PFSK-1 (cell line): ENCODE measurements around the gene SMIM17.

Source experiments
- FOXP2 ChIP-seq: optimal IDR thresholded peaks from 2 replicates; pipeline ENCODE3; 2011; ENCODE audit warnings: borderline replicate concordance, control low read depth, inconsistent platforms; ENCODE audit not compliant: insufficient read depth; ENCODE audit errors: extremely low read length, extremely low read depth
- POLR2AphosphoS5 ChIP-seq: IDR thresholded peaks from 2 replicates; pipeline ENCODE4 v1.6.1; 2012; ENCODE audit warnings: low read depth, mild to moderate bottlenecking, control low read depth, low read length, moderate library complexity
- SIN3A ChIP-seq: IDR thresholded peaks from 2 replicates; pipeline ENCODE4 v1.6.1; 2012; ENCODE audit warnings: mild to moderate bottlenecking, low read length, moderate library complexity, borderline replicate concordance; ENCODE audit not compliant: insufficient read depth
- TAF1 ChIP-seq: IDR thresholded peaks from 2 replicates; pipeline ENCODE4 v1.6.1; 2012; ENCODE audit warnings: low read length, control low read depth, borderline replicate concordance; ENCODE audit not compliant: insufficient read depth
- TF ChIP-seq, protein P1 (sequence below), 2 experiments: IDR thresholded peaks; 2 replicates each; pipeline versions ENCODE4 v1.6.1 to v1.8.0; 2011 to 2012; ENCODE audit warnings: low read depth in 2 of 2, low read length in 2 of 2, control low read depth in 1 of 2, inconsistent platforms in 1 of 2, mild to moderate bottlenecking in 1 of 2, moderate library complexity in 1 of 2; ENCODE audit not compliant: insufficient read depth in 1 of 2

Gene SMIM17

DNA sequence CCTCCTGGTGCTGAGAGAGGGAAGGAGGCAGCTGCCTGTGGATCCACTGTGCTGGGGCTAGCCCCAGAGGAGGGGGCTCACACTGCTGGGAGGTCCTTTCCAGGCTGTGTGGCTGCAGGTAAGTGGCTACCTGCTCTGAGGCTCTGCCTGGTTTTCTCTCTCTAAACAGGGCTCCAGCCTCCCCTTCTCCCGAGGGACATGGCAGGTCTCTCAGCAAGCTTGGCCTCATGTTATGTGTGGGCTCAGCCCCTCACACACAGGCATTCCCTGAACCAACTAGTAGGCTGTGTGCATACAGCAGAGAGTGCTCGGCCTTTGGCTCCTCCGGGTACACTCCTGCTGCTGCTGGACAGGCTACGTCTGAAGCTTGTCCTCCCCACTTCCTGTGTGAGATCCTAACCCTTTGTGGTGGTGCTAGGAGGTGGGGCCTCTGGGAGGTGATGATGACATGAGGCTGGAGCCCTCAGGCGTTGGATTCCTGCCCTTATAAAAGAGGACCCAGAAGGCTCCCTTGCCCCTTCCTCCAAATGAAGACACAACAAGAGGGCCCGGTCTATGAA, 24.4 kb downstream of the SMIM17 start:
- TF ChIP-seq TAF1: no peak
- no peak for TF ChIP-seq SIN3A

DNA sequence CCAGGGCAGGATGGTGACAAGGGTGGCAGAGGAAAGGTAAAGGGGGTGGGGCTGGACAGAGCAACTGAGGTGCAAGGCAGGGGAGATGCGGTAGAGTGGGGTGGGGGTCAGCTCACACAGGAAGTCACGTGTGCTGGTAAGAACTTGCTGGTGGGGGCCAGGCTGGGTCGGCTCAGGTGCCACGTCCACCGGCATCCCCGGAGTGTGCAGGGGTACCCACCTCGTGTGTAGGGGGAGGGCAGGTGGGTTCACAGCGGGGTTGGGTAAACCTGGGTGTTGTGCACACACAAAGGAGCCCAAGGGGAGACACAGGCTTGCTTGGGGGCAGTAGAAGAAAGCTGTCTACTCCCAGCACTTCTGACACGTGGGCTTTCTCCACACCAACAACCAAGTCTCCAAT, 25.7 kb downstream of the SMIM17 start:
- TF ChIP-seq FOXP2: no peak
- no peak for TF ChIP-seq POLR2AphosphoS5
- TF ChIP-seq SIN3A: no peak
- TF ChIP-seq, protein P1, sequence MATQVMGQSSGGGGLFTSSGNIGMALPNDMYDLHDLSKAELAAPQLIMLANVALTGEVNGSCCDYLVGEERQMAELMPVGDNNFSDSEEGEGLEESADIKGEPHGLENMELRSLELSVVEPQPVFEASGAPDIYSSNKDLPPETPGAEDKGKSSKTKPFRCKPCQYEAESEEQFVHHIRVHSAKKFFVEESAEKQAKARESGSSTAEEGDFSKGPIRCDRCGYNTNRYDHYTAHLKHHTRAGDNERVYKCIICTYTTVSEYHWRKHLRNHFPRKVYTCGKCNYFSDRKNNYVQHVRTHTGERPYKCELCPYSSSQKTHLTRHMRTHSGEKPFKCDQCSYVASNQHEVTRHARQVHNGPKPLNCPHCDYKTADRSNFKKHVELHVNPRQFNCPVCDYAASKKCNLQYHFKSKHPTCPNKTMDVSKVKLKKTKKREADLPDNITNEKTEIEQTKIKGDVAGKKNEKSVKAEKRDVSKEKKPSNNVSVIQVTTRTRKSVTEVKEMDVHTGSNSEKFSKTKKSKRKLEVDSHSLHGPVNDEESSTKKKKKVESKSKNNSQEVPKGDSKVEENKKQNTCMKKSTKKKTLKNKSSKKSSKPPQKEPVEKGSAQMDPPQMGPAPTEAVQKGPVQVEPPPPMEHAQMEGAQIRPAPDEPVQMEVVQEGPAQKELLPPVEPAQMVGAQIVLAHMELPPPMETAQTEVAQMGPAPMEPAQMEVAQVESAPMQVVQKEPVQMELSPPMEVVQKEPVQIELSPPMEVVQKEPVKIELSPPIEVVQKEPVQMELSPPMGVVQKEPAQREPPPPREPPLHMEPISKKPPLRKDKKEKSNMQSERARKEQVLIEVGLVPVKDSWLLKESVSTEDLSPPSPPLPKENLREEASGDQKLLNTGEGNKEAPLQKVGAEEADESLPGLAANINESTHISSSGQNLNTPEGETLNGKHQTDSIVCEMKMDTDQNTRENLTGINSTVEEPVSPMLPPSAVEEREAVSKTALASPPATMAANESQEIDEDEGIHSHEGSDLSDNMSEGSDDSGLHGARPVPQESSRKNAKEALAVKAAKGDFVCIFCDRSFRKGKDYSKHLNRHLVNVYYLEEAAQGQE (IDR thresholded peaks at IDR 0.05; ENCODE audit: insufficient read depth in 1 of 2, low read depth in 2 of 2, low read length in 2 of 2): no peak
- no peak for TF ChIP-seq TAF1

DNA sequence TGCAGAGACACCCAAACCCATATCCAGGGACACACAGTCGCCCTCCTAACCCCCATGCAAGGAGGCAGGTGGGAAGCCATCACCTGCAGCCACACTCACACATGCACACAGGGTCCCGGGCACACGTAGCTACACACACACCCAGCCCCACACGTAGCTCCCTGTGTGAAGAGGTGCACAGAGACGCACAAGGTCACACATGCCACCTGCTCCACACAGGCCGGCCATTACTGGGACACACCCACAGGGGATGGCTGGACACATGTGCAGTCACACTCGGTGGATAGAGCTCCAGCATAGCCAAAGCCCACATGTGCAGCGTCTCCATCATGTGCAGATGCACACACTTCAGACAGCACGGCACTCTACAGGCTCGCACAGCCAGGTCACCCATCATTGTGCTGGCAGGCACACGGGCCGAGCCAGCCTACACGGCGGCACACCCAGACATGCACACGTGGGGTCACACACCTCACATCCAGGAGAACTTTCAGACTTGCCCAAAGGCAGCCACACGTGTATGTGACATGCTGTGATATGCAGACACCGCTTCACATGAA, 27.5 kb downstream of the SMIM17 start:
- TF ChIP-seq FOXP2: no peak

DNA sequence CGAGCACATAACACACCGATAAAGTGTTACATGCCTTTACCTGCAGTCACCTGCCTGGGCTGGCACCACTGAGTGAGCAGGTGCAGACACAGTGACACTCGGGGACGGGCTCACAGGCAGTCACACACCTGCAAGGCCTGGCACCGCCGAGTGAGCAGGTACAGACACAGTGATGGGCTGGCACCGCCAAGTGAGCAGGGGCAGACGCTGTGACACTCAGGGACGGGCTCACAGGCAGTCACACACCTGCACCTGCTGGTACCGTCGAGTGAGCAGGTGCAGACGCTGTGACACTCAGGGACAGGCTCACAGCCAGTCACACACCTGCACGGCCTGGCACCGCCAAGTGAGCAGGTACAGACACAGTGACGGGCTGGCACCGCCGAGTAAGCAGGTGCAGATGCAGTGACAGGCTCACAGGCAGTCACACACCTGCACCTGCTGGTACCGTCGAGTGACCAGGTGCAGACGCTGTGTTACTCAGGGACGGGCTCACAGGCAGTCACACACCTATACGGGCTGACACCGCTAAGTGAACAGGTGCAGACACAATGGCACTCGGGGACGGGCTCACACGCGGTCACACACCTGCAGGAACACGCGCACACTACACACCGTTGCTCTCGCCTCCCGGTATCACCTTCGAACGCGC, 28.1 kb downstream of the SMIM17 start:
- TF ChIP-seq TAF1: no peak
- TF ChIP-seq POLR2AphosphoS5: no peak
- TF ChIP-seq SIN3A: no peak
- no peak for TF ChIP-seq FOXP2
- TF ChIP-seq, protein P1 (IDR thresholded peaks at IDR 0.05; ENCODE audit: insufficient read depth in 1 of 2, low read depth in 2 of 2, low read length in 2 of 2): no peak

DNA sequence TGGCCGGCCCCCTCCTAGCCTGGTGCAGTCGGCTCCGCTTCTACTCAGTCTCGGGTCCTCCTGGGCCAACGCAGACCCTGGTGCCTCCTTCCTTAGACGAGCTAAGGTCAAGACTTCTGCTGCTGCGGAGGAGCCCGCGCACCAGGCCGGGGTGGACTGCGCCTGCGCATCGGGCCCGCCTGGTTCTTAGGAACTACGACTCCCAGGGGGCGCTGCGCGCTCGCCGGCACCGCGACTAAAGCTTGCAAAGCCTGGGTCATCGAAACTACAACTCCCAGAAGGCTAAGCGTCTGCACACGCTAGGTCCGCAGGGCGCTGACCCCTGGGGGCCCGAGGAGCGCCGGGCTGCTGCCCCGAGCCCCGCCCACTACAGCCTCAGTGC, 28.6 kb downstream of the SMIM17 start, which contains the start of gene ZNF835:
TSS of gene ZNF835 (minus strand) at position 145 of the 382 bp plus-strand sequence. CDS start 6,559 bp downstream, outside the sequence.
- TF ChIP-seq FOXP2 (no peak), SIN3A (no peak), TAF1 (no peak), POLR2AphosphoS5 (no peak)
- TF ChIP-seq, protein P1 (IDR thresholded peaks at IDR 0.05; ENCODE audit: insufficient read depth in 1 of 2, low read depth in 2 of 2, low read length in 2 of 2): no peak

DNA sequence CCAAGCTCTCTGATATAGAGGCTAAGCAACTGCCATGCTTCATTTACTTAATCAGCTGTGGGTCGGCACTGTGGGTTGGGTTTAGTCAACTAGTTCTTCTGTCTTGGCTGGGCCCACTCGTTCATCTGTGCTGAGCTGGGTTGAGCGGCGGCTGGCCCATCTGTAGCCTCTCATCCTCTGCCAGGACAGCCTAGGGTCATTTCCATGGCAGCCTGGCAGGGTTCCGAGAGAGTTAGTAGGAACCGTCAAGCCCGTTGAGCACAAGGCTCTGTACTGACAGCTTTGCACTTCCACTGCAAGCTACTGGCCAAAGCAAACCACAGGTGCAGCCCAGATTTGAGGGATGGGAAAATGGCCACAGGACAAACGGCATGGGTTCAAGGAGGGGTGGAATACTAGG, 35.2 kb downstream of the SMIM17 start:
- TF ChIP-seq TAF1 (no peak), POLR2AphosphoS5 (no peak), FOXP2 (no peak), SIN3A (no peak)
- TF ChIP-seq, protein P1 (IDR thresholded peaks at IDR 0.05; ENCODE audit: insufficient read depth in 1 of 2, low read depth in 2 of 2, low read length in 2 of 2): no peak
